SH-SY5Y (cell line): ENCODE results near the gene POLR1H.

Experiments used
- GATA2 ChIP-seq: IDR thresholded peaks from 2 replicates; pipeline ENCODE4 v1.6.1; 2011; ENCODE audit warnings: mild to moderate bottlenecking, low read depth, low read length
- GATA3 ChIP-seq: IDR thresholded peaks from 2 replicates; pipeline ENCODE4 v1.6.1; 2011; ENCODE audit warnings: low read depth, mild to moderate bottlenecking, low read length, moderate library complexity

- TF ChIP-seq GATA3: no peak
- TF ChIP-seq GATA2: no peak
Observed at GRCh38 chr6:30077218-30077617, 16.2 kb downstream of the POLR1H start.
